ENCODE data around the gene ARHGAP31.

DNA sequence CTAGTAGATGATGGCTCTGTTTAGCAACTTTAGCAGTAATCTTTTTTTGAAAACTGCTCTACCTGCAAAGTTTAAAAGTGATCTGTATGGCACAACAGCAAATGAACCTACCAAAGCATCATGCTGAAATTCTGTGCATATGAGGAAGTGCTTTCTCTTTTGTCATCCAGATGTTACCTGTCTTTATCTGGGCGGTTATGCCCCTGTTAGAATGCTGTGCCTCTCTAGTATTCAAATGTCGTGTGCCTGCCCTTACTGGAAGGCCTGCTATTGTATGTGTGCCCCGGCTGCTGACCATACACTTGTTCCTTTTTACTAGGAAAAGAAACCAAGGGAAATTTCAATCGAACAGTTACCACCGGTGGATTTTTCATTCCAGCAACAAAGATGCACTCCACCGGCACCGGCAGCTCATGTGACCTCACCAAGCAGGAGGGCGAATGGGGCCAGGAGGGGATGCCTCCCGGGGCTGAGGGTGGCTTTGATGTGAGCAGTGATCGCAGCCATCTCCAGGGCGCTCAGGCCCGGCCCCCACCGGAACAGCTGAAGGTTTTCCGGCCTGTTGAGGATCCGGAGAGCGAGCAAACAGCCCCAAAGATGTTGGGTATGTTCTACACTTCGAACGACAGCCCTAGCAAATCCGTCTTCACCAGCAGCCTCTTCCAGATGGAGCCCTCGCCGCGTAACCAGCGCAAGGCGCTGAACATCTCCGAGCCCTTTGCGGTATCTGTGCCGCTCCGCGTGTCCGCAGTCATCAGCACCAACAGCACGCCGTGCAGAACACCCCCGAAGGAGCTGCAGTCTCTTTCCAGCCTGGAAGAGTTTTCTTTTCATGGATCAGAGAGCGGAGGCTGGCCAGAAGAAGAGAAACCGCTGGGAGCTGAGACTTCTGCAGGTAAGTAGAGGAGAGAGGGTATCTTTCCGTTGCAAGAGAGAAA, 107.6 kb downstream of the ARHGAP31 start:
- TF ChIP-seq TAF1 (IDR thresholded peaks at IDR 0.05; ENCODE audit: borderline replicate concordance, insufficient read depth, low read length) = no peak
- TF ChIP-seq, protein P1, sequence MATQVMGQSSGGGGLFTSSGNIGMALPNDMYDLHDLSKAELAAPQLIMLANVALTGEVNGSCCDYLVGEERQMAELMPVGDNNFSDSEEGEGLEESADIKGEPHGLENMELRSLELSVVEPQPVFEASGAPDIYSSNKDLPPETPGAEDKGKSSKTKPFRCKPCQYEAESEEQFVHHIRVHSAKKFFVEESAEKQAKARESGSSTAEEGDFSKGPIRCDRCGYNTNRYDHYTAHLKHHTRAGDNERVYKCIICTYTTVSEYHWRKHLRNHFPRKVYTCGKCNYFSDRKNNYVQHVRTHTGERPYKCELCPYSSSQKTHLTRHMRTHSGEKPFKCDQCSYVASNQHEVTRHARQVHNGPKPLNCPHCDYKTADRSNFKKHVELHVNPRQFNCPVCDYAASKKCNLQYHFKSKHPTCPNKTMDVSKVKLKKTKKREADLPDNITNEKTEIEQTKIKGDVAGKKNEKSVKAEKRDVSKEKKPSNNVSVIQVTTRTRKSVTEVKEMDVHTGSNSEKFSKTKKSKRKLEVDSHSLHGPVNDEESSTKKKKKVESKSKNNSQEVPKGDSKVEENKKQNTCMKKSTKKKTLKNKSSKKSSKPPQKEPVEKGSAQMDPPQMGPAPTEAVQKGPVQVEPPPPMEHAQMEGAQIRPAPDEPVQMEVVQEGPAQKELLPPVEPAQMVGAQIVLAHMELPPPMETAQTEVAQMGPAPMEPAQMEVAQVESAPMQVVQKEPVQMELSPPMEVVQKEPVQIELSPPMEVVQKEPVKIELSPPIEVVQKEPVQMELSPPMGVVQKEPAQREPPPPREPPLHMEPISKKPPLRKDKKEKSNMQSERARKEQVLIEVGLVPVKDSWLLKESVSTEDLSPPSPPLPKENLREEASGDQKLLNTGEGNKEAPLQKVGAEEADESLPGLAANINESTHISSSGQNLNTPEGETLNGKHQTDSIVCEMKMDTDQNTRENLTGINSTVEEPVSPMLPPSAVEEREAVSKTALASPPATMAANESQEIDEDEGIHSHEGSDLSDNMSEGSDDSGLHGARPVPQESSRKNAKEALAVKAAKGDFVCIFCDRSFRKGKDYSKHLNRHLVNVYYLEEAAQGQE (IDR thresholded peaks at IDR 0.05; ENCODE audit: insufficient read depth in 1 of 2, low read depth in 2 of 2, low read length in 2 of 2) = no peak

Measured in PFSK-1 (cell line).